ENCODE results near the gene NELFCD. TPM values are rescaled to one million over a fixed set of nuclear protein-coding genes. Genes with fewer than 3 reads are reported as not detected.

Gene NELFCD
- total RNA-seq = 28.4 and 61.2 TPM in 2 replicates

GRCh38 chr20:58980711-58981627 lies at the start of gene NELFCD:
Gene NELFCD (plus strand): TSS chr20:58981256. CDS start chr20:58981310, 54 bp downstream.

GRCh38 chr20:59006864-59007664 lies 26.0 kb downstream of the NELFCD start, which contains the start of gene CTSZ:
Gene CTSZ (minus strand): TSS chr20:59007254. CDS start chr20:59007128, 126 bp downstream.

GRCh38 chr20:59019217-59019616 lies 38.2 kb downstream of the NELFCD start, which contains the start of gene TUBB1:
Gene TUBB1 (plus strand): TSS chr20:59019429. CDS start chr20:59019523, 94 bp downstream.

GRCh38 chr20:59032023-59032712 lies 51.1 kb downstream of the NELFCD start, which contains the start of gene ATP5F1E:
Gene ATP5F1E (minus strand): TSS chr20:59032335. CDS start chr20:59032251, 84 bp downstream.

GRCh38 chr20:59042151-59042795 lies 61.2 kb downstream of the NELFCD start, which contains the start of gene PRELID3B:
Gene PRELID3B (minus strand): TSS chr20:59042786. CDS start chr20:59042730, 56 bp downstream.

Other genes starting within 250 kb of the NELFCD start
- under 0.01 and 0.28 TPM in 2 replicates for gene GNAS-AS1, start 130.4 kb upstream of the NELFCD start, total RNA-seq
- gene GNAS, start 128.5 kb upstream of the NELFCD start, total RNA-seq = 226 and 567 TPM in 2 replicates
- 57.4 and 119 TPM in 2 replicates for gene CTSZ, start 26.0 kb downstream of the NELFCD start, total RNA-seq
- not detected in 2 replicates for gene TUBB1, start 38.2 kb downstream of the NELFCD start, total RNA-seq
- gene ATP5F1E, start 51.1 kb downstream of the NELFCD start, total RNA-seq = 25.9 and 28.4 TPM in 2 replicates
- 107 and 193 TPM in 2 replicates for gene PRELID3B, start 61.5 kb downstream of the NELFCD start, total RNA-seq
- not detected in 2 replicates for gene ZNF831, start 182.6 kb downstream of the NELFCD start, total RNA-seq